Measurements from ENCODE around the gene TMEM92.
"Not testable (repeated sequence)": the region's sequence is repeated elsewhere in the genome, so short reads cannot be mapped to it uniquely, and the experiment has no call there.

Gene TMEM92

DNA sequence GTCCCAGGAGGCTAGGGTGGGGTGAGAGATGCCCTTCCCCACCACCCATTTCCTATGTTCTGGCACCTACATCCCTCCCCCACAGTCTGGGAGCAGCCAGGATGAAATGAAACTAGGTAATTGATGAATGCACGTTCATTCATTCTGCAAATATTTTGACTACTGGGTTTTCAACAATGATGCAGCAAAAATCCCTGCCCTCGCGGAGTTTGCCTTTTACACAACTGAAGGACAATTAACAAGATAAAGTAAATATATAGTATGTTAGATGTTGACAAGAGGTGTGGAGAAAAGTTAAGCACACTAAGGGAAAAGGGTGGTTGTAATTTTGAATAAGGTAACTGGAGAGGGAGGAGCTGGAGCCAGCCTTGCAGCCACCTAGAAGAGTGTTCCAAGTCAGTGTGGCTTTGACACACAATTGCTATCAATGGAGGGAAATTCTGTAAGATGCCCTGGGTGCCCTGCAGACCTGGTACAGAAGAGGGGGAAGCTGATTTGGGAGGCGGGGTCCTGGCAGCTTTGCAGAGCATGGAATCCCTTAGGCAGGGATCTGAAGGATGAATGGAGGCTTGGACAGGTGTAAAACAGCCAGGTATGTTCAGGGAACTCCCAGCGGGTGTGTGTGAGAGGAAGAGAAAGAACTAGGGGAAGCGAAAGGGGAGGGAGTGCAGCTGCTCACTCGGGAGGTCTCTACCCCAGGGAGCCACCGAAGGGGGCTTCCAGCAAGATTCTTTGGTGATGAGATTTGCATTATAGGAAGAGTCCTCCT, 2.5 kb downstream of the TMEM92 start:
- DNase-seq (ENCODE audit: low read depth, low spot score) = no peak

DNA sequence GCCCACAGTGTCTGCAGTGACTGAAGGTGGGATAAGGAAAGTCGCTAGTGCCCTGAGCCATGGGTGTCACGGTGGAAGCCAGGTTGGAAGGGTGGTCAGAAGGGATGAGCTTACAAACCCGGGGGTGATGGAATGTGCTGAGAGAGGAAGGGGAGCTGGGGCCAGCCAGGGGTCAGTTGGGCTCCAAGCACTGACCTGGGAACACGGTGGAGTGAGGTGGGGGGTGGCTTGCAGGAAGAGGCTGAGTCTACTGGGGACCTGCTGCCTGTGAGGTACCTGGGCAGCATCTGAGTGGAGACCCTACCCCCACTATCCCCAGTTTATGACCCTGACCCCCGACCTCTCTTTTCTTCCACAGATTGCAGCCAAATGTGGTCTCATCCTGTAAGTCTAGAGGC, 3.1 kb downstream of the TMEM92 start:
- DNase-seq (ENCODE audit: low read depth, low spot score) = no peak

DNA sequence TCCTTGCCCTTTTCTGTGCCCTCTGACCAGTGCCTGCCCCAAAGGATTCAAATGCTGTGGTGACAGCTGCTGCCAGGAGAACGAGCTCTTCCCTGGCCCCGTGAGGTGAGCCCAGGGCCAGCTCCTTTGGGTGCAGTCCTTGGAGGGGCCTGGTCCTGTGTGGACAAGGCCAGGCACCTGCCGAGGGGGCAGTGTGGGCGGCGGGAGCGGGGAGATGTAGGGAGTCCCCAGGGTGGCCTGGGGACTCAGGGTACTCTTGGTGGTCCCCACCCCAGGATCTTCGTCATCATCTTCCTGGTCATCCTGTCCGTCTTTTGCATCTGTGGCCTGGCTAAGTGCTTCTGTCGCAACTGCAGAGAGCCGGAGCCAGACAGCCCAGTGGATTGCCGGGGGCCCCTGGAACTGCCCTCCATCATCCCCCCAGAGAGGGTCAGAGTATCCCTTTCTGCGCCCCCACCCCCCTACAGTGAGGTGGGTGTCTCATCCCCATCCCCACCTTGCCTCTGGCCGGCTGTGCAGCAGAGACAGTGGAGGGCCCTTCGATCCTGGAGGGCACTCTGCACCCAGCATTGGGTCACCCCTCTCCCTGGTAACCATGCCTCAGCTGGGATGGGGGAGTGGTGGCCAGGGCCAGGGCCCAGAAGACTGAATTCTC, 4.4 kb downstream of the TMEM92 start:
- no peak for DNase-seq (ENCODE audit: low read depth, low spot score)

DNA sequence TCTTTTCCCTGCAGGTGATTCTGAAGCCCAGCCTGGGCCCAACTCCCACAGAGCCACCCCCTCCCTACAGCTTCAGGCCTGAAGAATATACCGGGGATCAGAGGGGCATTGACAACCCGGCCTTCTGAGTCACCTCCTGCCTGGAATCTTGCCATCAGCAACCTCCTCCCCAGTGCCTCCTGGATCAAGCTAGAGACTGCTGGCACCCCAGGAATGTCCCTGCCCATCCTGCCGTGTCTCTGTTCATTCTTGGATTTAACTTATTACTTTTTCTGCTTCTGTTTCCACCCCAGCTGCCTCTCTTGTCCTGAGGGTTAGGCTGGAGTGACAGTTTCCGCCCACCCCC, 4.9 kb downstream of the TMEM92 start:
- DNase-seq (ENCODE audit: low read depth, low spot score) = no peak

DNA sequence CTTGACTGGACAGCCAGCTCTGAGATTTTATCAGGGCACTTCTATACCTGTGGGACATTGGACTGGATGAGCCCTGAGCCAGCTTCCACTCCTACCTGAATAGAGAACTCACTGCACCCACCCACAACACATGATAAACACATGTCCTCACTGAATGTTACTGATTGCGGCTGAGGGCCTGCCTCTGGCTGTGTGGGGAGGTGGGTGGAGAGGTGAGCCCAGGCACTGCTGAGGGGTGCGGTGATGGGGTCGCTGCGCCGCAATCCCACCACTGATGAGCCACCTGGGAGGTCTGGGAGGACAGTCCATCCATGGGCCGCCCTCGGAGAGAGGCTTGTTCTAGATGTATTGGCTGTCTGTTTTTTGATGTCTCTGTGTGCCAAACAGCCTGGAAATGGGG, 5.4 kb downstream of the TMEM92 start:
- DNase-seq (ENCODE audit: low read depth, low spot score) = no peak

DNA sequence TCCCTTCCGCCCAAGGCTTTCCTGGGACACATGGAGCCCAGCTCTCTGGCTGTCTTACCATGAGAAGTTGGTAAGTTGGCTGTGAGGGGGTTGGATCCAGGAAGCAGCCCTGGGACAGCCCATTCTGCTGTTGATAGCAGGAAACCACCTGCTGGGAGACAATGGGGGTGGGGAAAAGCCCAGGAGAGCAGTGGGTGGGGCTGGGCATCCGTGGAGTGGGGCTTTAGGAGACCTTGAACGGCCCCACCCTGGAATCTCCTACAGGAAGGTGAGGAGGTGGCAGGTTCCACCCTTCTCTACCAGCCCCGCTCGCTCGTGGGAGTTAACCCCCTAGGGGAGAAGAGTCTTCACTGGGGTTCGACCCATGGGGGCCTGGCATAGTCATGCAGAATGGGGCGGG, 5.8 kb downstream of the TMEM92 start:
- no peak for DNase-seq (ENCODE audit: low read depth, low spot score)

DNA sequence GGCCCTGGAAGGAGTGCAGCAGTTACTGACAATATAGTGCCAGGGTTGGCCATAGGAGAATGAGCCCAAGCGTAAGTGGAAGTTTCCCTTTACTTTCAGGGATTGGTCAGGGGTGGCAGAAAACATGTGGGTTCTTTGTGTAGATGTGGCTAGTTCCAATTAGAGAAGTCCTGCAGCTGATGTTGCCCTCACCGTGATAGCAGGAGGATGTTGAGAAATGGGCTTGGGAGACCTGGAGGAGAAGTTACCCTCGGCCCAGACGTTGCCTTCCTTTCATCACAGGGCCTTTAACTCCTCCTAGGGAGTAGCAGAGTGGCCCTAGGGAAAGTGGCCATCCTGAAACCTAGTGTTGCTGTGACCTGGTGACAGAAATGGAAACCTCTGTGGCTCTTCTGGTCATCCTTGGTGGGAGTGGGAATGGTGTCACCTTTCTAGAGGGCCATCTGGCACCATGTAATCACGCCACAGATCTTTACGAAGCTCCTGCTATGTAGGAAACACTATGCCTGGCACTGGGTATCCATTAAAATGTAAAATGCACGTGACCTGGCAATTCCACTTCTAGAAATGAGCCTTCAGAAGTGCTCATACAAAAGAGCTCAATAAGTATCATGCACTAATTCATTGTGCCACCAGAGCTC, 6.7 kb downstream of the TMEM92 start:
- no peak for DNase-seq (ENCODE audit: low read depth, low spot score)

DNA sequence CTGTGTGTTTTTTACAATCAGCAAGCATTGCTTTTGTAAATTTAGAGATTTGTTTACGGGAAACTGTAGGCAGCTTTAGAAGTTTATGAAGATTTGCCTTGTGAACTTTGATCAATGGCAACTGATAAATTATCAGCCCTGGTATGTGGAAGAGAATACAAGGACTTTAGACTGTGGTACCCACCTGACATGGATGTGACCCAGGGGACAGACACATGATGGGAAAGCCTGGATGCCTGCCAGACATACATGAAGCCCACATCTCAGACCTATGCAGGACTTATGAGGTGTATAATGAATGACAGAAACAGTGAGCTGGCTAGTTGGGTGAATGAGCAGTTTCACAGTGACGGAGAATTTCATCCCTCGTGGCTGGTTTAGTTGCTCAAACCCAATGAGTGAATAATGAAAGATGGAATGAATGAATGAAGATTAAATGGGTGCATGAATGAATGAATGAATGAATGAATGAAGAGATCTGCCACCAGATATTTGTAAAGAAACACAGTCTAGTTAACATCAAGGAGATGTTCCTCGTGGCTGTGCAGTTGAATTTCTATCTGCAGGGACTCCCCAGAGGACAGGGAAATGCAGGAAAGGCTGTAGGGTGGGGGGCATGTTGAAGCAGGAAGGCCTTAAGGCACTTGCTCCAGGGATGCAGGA, 7.6 kb downstream of the TMEM92 start:
- DNase-seq (ENCODE audit: low read depth, low spot score) = no peak

DNA sequence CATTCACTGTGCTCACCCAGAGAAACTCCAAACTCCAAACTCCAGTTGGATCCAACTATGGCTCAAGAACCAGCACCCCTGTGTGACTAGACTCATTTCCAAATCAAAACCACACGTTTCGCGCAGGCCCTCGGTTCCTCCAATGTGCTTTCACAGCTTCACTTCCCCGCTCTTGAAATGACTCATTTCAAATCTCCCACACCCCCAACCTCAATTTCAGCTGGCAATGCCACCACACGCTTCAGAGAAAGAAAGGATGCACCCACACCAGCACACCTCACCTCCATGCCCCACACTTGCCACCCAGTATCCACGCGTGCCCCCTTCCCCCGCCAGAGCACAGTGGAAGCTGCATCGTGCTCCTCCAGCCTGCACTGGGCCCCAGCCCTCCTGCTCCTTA, 9.0 kb downstream of the TMEM92 start:
- no peak for DNase-seq (ENCODE audit: low read depth, low spot score)

DNA sequence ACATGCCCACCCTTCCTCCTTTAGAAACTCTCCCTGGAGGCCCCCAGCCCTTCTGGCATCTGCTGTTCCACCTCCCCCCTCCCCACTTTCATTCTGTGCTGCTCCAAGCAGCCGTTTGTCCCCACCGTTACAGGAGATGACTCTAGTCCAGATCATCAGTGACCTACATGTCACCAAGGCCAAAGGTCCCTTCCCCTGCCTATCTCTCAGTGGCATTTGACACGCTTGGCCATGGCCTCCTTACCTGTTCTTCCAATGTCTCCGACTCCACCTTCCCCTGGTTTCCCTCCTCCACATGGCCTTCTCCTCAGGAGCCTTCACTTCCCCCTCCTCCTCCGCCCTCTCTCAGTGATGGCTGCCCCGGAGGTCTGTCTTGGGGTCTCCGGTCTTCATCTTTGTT, 9.4 kb downstream of the TMEM92 start:
- no peak for DNase-seq (ENCODE audit: low read depth, low spot score)

DNA sequence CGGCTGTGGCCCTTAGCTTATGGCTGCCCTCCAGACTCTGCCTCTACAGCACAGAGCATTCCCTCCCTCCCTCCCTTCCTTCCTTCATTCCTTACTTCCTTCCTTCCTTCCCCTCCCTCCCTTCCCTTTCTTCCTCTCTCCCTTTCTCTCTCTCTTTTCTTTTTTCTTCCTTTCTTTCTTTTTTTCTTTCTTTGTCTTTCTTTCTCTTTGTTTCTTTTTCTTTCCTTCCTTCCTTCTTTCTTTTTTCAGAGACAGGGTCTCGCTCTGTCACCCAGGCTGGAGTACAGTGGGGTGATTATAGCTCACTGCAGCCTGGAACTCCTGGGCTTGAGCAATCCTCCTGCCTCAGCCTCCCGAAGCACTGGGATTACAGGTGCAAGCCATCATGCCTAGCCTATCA, 11.7 kb downstream of the TMEM92 start:
- no peak for DNase-seq (ENCODE audit: low read depth, low spot score)

DNA sequence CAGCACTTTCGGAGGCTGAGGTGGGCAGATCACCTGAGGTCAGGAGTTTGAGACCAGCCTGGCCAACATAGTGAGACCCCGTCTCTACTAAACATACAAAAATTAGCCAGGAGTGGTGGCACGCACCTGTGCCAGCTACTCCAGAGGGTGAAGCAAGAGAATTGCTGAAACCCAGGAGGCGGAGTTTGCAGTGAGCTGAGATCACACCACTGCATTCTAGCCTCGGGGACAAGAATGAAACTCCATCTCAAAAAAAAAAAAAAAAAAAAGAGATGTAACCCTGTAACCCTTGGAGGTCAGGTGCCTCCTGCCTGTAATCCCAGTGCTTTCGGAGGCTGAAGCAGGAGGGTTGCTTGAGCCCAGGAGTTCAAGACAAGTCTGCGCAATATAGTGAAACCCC, 13.0 kb downstream of the TMEM92 start:
- DNase-seq (ENCODE audit: low read depth, low spot score) = not testable (repeated sequence)

DNA sequence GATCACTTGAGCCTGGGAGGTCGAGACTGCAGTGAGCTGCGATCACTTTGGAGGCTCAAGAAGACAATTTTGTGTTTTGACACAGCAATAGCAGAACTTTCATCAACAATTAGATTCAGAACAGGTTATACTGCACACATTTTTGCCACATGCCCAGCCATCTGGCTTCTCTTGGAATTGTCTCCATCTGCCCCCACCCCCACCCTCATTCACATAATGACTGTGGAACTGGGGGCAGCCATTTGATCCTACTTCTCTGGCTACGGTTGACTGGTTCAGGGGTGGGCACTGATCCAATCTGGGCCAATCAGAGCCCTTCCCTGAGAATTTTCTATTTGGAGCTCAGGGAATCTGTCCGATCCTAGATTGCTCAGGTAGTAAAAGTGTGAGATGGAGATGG, 14.0 kb downstream of the TMEM92 start:
- DNase-seq (ENCODE audit: low read depth, low spot score) = no peak

DNA sequence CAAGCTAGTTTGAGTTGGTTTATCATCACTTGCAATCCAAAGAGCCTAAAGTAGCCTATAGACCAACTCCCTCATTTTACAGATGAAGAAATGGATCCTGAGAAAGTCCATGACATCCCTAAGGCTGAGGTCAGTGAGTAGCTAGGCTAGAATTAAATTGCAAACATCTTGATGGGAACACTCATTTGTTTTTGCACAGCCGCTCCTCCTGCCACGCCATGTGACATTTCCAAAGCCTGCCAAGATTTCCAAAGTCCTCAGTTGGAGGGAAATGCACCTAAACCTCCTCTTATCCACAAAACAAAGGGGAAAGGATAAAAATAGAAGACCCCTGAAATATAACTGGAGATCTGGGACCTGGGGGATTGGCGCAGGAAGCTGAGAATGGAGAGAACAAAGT, 15.0 kb downstream of the TMEM92 start:
- DNase-seq (ENCODE audit: low read depth, low spot score) = no peak

DNA sequence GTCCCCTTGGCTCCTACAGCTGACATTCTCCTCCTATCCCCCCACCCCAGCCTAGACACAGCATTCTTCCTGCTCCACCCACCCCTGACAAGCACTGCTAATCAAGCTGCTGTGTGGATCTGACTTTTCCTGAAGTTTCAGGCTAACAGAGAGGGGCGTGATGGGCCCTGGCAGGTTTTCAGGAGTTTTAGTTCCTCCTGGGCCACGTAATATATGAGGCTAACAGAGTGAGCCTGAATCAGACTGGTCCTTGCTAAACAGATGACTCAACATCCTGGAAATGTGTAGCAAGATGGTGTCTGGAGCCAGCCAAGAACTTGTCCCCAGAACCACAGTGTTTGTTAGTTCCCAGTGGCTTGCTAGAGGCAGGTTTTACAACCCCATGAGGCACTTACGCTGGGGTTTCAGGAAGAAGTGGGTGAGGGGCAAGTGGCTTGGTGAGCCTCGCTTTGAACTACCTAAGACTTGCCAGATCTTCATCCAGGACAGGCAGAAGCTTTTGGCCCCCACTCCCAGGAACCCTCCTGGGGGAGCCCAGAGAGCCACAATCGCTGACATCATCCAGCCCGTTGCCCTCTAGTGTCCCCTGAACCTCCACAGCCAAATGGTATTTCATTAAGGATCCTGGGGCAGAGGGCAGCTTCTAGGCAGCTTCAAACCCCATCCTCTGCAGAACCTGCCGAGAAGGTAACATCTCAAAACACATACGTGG, 15.9 kb downstream of the TMEM92 start:
- DNase-seq (ENCODE audit: low read depth, low spot score) = no peak

DNA sequence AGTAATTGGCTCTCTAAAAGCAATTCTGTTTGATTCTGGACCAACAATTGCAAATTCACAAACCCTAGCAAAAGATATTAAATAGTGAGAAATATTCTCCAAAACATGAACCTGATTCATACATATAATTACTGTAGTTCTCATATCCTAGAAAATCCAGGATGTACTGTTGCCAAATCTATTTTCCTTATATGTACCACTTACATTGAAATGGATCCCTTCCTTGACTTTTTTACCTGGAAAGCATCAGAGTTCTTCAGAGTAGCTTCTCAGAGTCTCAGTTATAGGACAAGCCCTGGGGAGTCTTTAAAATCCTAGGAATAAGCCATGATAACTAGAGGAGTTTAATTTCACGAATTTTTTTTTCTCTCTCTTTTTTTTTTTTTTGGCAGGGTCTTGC, 16.7 kb downstream of the TMEM92 start:
- DNase-seq (ENCODE audit: low read depth, low spot score) = no peak

DNA sequence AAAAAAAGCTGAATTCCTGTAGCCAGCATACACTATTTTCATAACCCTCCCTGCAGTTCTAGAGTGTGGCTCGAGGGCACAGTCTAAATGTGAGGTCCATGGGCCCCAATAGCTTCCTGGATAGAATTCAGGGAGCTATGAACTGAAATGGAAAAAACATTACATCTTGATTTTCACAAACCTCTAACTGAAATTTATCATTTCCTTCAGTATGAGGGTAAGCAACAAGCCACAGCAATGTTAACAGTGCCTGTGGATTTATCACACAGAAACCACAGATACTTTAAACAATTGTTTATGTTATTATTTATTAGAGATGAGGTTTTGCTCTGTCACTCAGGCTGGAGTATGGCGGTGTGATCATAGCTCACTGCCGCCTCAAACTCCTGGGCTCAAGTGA, 18.2 kb downstream of the TMEM92 start:
- DNase-seq (ENCODE audit: low read depth, low spot score) = no peak

DNA sequence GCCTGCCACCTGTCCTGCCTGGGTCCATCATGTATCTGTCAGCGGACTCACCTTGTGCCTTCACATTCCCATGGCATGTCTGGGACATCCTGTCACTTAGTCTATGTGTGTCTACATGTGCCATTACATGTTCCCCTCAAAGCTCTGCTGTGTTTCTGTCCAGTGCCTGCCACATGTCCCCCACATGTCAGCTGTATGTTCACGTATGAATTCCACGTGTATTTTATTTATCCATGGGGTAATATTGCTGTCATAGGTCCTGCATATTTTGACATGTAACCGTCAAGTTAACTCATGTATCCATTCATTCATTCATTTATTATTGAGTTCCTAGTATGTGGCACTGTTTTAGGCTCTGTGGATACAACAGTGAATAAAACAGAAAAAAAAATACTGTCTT, 20.8 kb downstream of the TMEM92 start:
- DNase-seq (ENCODE audit: low read depth, low spot score) = no peak

DNA sequence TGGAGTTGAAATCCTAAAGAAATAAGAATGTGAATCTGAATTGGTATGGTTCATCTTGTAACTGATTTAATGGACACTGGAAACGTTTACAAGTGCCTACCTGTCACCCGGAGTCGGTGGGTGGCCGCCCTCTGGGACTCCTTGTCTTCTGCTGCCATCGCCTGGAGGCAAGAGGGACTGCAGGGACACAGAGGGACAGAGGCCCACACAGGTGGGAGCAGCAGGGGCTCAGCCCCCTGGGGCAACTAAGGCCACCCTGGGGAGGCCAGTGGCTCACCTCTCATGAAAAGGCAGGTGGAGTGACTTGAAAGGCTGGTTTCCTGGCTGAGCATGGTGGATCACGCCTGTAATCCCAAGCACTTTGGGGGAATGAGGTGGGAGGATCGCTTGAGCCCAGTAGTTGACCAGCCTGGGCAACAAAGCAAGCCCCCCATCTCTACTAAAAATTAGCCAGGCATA, 23.2 kb downstream of the TMEM92 start:
- DNase-seq (ENCODE audit: low read depth, low spot score) = peak; percentile 67

DNA sequence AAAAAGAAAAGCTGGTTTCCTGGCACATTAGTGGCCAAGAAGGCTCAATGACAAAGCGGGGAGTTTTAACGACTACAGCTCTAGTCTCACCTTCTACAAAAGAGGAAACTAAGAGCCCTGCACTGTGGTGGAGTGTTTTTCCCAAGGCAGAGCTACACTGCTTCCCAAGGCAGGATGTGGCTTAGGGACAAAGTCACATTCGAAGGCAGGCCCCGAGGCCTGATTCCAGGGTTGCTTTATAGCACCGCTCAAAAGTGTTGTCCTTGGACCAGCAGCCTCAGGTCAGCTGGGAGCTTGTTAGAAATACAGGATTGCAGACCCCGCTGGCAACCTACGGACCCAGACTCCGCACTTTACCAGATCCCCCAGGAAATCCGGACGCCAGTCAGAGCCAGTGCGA, 23.8 kb downstream of the TMEM92 start:
- DNase-seq (ENCODE audit: low read depth, low spot score) = no peak

DNA sequence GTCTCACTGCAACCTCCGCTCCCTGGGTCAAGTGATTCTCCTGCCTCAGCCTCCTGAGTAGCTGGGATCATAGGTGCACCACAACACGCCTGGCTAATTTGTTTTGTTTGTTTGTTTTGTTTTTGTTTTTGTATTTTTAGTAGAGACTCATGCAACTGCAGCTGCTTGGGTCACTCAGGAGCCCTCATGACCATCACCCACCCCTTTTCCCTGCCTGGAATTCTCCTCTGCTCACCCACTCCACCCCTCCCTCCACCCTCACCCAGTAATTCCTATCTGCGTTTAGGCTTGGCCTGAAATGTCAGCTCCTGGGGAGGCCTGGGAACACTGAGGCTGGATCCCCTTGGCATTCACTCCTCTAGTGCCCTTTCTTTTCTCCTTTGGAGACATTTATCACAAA, 25.5 kb downstream of the TMEM92 start:
- no peak for DNase-seq (ENCODE audit: low read depth, low spot score)

DNA sequence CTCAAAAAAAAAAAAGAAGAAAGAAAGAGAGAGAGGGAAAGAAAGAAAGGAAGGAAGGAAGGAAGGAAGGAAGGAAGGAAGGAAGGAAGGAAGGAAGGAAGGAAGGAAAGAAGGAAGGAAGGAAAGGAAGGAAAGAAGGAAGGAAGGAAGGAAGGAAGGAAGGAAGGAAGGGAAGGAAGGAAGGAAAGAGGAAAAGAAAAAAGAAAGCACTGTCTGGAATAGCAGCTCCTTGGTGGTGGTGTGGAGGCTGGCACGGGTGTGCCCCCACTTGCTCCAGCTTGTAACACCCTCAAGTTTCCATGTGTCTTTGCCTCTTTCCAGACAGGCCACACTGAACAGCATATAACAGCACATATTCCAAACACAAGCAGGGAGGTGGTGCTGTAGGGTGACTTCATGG, 26.6 kb downstream of the TMEM92 start:
- DNase-seq (ENCODE audit: low read depth, low spot score) = not testable (repeated sequence)
